ENCODE data around the gene HECTD3.
A peak's percentile ranks its signal among the peaks of the same experiment; 100 is the strongest.

The HECTD3 gene

DNA sequence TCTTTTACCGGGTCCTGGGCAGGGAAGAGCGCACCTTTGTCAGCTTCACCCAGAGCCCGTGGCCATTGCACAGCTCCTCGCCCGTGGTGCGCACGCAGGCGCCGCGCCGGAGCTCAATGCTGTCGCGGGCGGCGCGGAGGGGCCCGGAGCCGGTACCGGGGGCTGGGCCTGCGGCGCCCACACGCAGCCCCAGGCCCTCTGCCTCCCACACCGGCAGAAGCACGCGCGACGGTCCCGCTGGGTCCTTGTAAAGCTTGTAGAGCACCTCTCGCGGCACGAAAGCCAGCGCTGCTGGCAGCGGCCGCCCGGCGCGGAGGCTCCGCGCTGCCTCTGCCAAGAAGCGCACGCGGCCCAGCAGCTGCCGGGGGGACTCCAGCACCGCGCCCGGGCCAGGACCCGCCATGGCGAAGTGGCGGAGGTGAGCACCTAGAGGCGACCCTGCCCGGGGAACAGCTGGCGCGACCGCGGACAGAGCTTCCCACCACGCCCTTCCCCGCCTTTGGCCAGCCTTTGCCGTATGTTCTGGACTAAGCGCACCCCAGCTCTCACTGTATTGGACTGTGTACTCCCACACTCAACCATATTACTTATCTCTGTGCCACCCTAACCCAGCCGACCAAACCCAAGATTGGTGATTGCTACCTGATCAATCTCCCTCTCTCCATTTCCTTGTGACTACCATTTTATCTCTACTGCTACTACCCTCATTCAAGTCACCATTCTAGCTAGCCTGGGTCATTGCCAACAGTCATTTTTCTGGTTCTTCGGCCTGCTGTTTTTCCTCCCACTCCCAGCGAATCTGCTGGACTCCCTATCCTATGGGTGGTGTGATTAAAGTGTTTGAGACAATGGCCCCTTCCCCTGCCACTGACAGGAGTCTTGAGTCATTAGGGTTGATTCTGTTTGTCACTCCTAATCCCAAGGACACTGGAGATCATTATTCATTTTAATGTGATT, at the start of gene HECTD3:
Gene HECTD3 (minus strand): TSS at position 470 of the 957 bp plus-strand sequence. CDS start 67 bp downstream, at position 403.
- DNase-seq (ENCODE audit: low read depth in 4 of 4, low spot score in 1 of 4), result peak in 3 of 4 experiments; percentile 45 to 67 (median 48)

DNA sequence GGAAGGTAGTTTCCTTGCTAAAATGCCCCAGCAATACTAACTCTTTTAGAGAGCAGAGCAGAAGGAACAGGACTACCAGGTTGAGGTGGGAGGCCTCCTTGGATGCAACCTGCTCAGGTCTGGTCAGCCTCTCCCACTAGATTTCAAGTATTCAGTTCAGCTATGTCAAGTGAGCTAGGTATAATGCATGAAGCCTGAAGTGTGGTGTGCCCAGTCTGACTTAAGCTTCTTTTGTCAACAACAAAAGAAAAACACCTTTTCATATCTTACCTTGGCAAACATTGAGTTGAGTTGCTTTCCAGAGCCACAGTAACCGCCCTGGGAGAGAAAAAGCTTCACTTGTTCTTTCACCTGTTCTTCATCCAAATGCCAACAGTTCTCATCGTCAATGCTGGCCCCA, 48.7 kb upstream of the HECTD3 start:
- DNase-seq (ENCODE audit: low read depth in 4 of 4, low spot score in 1 of 4), result no peak

DNA sequence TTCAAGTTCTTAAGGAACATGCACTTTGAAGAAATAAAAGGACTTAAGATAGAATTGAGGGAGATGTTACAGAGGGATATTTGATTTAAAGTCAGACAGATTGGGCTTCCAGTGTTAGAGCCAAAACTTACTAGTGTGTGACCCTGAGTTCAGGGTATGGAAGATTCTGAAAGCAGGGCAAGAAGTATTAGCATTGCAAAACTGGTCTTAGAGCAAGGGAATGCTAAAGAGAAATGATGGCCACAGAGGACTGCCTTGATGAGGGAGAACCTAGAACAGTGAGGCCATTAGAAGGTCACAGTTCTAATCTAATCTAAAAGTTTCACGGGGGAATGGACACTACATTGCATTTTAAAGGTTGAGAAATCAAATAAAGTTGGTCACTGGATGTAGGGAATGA, 46.4 kb upstream of the HECTD3 start:
- DNase-seq (ENCODE audit: low read depth in 4 of 4, low spot score in 1 of 4), result no peak

DNA sequence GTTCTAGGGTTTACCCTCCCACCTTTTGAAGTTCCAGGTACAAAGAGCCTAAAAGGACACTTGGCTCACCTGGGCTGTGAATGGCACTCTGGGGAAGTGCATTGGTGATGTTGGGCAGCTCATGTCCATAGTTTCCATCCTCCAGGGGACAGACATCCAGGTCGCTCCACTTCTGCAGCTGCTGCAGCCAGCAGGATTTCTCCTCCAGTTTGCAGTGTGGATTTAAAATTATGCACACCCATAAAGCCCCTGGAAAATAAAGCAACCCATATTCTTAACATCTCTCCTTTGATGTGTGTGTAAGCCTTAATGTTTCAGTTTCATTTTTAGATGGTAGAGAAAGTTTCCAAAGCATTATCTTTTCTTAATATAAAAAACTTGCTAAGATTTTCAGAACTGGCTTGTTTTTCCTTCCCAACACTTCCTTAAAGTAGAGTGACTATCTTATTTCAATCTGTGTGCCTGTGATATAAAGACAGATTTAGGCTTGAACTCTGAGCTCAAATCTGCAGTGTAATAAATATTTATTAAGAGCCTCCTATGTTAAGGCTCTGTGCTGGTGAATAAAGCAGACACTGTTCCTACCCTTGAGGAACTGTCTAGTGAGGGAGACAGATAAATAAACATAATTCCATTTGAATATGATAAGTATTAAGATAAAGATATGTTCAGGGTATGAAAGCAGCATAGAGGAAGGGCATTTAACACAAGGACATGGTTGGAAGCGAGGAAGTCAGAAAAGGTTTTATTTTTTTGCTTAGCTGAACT, 40.1 kb upstream of the HECTD3 start:
- no peak for DNase-seq (ENCODE audit: low read depth in 4 of 4, low spot score in 1 of 4)

DNA sequence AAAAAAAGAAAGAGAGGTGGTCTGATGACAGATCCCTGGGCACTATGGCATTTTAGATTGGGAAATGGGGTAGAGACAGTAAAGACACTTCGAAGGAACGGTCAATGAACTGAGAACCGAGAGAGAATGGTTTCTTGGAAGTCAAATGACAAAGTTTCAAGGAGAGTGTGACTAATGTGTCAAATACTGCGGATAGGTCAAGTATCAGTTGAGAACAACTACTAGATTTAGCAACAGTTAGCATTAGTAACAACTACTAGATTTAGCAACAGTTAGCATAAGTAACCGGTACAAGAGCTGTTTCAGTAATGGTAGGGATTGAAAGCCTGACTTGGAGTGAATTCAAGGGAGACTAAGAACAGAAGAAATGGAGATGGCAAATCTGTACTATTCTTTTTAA, 35.9 kb upstream of the HECTD3 start:
- DNase-seq (ENCODE audit: low read depth in 4 of 4, low spot score in 1 of 4), result no peak

DNA sequence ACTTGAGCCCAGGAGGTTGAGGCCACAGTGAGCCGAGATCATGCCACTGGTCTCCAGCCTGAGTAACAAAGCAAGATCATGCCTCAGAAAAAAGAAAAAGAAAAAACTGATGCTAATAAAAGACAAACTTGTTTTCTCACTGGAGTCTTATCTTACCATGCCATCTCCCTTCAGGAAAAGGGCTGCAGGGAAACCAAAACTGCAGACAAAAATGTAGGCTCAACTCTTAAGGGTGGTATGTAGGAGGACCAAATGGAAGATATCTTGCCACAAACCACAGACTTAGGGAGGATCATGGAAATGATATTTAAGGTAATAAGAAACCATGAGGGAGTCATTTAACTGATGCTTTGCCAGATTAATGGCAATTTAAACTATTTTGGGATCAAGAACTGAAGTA, 33.8 kb upstream of the HECTD3 start:
- no peak for DNase-seq (ENCODE audit: low read depth in 4 of 4, low spot score in 1 of 4)

DNA sequence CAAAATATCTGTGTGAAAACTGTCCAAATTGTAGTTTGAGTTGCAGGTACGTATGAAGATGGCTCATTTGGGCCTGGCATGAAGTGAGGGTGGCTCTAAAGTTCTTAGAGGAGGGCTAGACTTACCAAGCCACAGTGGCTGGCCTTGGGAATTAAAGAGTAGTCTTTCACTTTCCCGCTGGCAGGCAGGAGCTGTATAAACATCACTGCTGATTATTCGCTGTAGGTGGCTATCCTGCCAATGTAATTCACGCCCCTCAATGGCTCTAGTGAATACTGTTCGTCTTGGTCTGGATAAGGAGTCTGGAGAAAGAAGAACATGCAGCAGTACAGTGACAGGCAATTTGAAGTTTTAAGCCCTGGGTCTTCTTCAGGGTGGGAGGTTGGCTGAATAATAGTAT, 32.0 kb upstream of the HECTD3 start:
- DNase-seq (ENCODE audit: low read depth in 4 of 4, low spot score in 1 of 4), result no peak

DNA sequence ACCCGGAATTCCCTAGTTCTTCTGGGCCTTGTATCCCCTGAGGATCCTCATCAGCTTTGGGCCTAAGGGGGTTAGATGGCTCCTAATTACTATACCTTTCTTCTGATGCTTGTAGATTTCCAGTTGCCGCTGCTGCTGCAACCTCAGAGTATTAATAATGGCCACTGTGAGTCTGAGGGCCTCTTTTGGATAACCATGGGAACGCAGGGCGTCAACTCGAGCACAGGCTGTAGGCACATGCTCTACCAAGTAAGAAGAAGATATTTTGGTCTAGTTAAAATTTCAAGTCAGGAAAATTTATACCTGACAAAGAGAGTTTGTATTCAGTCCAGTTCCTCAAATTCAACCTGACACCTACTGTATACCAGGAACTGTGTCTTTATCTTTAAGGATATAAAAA, 29.2 kb upstream of the HECTD3 start:
- DNase-seq (ENCODE audit: low read depth in 4 of 4, low spot score in 1 of 4), result no peak

DNA sequence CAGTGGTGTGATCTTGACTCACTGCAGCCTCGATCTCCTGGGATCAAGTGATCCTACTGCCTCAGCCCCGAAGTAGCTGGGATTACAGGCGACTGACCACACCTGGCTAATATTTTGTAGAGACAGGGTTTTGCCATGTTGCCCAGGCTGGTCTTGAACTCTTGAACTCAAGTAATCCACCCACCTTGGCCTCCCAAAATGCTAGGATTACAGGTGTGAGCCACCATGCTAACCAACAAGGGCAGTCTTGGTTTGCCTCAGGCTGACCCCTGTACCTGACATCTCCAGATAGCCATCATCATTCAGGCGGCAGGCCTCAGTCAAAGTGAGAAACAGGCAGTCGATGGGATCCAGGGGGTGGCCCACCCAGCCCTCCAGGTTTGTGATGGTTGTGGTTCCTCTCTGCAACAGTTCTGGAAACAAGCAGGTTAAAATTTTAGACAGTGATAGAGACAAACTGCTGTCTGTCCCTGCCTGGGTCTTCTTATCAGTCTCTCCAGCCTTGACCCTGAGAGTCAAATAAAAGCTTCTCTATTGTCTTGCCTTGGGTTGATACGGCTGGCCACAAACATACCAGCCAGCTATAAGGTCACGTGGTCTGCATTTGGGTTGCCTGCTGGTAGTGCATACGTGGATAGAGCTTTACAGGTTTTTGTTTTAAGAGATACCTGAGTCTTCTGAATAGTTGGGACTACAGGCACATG, 27.7 kb upstream of the HECTD3 start:
- no peak for DNase-seq (ENCODE audit: low read depth in 4 of 4, low spot score in 1 of 4)

DNA sequence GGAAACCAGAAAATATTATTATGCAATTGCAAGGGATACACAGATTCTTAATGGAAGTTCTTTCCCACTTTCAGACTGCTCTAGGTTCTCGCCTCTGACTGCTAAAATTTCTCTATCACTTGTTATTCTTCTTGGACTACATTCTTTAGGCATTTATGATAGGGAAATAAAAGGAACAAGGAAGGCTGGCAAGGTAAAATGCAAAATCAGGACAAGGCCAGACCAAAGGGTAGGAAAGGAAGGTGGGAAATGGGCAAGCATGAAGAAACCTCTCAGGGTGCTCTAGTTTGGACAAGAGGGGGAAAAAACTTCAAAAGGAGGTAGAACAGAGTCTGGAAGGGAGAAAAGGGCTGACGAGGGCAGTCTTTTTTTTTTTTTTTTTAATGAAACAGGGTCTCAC, 27.1 kb upstream of the HECTD3 start:
- DNase-seq (ENCODE audit: low read depth in 4 of 4, low spot score in 1 of 4), result no peak

DNA sequence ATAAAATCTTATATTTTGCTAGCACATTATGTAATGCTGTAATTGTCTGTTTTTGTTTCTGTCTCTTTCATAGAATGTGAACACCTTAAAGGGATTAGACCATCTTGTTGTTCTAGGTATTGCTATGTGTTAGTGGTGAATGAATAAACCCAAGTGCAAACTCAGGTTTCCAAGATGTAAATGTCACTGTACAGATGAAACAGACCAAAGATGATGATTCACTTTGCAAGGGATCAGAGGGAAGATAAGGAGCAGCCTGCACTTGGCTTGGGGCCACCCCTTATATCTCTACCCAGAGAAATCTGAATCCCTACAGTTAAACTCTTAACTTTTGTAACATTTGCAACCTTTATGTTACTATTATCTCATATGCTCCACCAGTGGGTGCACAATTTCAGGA, 26.3 kb upstream of the HECTD3 start:
- no peak for DNase-seq (ENCODE audit: low read depth in 4 of 4, low spot score in 1 of 4)

DNA sequence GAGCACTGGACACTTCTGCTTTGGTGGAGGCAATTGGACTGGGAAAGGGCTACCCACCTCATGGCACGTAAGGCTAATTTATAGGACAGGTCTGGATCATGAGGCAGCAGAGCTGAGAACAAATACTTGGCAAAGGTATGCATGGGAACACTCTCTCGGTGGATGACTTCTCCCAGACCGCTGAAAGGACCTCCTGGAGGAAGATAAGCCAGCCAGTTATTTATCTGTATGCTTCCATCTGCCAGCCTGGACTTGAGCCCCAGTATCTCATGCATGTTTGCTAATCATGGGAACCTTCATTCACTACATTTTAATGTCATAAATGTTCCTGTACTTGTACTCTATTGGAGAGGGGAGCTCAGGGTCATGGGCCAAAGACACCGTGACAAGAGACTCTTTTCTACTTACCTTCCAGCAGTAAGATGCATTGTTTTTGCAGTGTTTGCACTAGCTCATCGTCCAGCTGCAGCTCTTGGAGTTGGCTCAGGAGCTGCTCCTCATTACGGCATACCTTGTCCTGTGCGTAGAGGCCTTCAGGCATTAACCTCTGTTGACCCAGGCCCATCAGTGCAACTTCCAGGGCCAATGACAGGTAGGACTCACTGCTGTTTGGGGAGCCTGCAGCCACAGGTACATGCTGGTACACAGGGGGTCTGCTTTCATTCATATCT, 24.6 kb upstream of the HECTD3 start:
- no peak for DNase-seq (ENCODE audit: low read depth in 4 of 4, low spot score in 1 of 4)

DNA sequence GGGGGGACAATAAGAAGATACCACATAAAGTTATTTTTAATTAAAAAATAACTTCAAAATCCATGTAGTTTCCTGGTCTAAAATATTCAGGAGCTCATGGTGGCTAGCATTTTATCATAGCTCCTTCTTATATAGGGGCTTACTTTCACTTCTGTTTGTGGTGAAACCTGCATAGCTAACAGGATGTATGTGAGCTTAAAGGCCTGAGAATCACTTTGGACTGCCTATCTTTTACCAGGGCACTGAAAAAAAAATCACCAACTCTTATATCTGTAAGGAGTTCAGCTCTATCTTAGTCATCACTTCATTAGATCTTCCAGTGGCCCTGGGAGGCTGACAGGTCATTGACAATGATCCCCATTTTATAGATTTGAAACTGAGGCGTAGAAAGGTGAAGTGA, 22.2 kb upstream of the HECTD3 start:
- no peak for DNase-seq (ENCODE audit: low read depth in 4 of 4, low spot score in 1 of 4)

DNA sequence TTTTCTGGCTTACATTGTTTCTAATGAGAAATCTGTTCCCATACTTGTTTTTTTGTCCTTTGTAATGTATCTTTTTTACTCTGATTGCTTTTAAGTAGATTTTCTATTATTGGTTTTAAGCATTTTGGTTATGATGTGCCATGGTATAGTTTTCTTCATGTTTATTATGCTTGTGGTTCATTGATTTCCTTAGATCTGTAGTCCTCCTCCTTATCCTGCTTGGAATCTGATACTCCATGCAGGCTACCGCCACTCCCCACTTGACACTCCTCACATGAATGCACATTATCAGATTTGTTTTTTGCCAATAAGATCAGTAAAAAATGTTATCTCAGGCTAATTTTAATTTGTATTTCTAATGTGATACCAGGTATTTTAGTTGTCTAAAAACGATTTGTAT, 21.7 kb upstream of the HECTD3 start:
- DNase-seq (ENCODE audit: low read depth in 4 of 4, low spot score in 1 of 4), result no peak

DNA sequence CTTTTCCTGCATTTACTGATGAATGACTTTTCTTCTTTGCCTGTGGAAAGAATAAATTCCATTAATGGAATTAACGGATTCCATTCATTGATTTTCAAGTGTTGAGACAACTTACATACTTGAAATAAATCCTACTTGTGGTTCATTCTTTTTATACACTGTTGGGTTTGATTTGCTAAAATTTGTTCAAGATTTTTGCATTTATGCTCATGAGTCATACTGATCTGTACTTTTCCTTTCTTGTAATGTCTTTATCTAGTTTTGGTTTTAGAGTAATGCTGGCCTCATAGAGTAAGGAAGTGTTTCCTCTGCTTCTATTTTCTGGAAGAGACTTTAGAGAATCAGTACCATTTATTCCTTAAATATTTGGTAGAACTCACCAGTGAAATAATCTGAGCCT, 15.3 kb upstream of the HECTD3 start:
- DNase-seq (ENCODE audit: low read depth in 4 of 4, low spot score in 1 of 4), result no peak

DNA sequence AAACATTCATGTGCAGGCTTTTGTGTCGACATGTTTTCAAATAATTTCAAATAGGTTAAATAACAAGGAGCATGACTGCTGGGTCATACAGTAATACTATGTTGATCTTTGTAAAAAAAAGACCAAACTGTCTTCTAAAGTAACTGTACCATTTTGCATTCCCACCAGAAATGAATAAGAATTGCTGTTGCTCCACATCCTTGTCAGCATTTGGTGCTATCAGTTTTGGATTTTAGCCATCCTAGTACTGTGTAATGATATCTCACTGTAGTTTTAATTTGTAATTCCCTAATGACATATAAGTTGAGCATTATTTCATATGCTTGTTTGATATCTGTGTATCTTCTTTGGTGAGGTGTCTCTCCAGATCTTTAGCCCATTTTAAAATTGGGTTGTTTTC, 12.5 kb upstream of the HECTD3 start:
- DNase-seq (ENCODE audit: low read depth in 4 of 4, low spot score in 1 of 4), result no peak

DNA sequence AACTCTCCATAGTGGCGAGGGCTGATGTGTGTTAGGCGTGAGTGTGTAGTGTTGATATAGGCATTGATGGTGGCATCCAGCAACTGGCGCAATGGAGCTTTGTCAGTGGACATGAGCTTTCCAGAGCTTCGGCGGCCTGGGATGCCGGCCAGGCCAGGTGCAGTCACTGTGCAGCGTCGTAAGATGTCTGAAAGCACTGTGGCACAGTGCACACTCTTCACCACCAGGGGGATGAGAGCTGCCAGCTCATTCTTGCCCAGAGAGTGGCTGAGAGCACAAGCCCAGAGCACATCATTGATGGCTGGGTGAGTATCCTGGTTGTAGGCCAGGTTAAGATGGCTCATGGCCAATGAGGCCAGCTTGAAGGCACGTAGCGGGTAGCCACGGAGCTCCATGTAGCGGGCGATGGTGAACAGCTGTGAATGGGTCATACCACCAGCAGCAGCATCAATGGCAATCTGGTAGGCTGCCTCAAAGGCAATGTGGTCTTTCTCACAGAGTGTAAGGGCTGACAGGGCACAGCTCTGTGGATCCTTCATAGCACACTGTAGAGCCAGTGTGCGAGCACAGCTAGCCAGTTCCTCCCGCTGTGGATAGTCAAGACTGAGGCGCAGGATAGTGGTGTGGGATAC, 7.6 kb upstream of the HECTD3 start:
- peak in 2 of 4 experiments; percentile 39 to 44 for DNase-seq (ENCODE audit: low read depth in 4 of 4, low spot score in 1 of 4)

DNA sequence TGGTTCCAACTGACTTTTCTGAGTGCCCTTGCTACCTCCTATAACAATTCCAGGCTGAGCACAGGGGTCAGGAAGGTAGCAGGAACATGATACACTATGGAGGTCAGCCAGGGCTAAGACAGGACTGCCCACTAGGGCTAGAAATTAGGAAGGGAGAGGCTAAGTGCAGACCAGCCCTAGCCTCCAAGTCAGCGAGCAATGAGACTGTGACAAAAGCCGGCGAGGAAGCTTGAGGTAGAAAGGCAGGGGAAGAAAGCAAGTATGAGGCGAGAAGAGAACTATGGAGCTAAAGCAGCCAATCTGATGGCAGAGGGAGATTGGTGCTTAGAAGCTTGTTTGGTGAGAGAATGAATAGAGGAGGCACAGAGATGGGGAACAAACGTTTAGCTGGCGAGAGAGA, 5.6 kb upstream of the HECTD3 start:
- no peak for DNase-seq (ENCODE audit: low read depth in 4 of 4, low spot score in 1 of 4)

DNA sequence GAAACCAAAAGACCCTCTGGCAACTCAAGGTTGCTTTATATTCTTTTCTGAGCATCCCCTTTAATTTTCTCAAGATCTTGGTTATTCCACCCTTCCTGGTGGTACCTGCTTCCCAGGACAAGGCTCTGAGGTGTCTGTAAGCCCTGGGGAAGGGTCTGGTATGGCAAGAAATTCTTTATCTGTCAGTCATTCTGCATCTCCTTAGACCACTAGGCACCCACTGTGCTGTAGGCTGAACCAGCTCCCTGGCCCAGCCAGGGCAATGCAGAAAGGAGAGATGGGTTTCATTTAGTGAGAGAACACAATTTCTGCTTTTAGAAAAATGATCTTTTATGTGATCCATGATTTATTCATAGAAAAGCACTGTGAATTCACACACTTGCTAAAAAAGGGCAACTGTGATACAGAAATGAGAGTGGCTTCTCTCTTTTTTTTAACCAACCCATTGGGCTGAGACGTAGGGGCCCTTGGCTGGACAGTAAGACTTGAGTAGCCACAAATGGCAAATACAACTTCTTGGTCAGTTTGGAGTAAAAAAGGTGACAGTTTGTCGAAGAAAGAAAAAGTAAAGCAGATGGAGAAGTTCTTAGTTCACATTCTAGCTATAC, 5.1 kb upstream of the HECTD3 start:
- DNase-seq (ENCODE audit: low read depth in 4 of 4, low spot score in 1 of 4), result no peak

DNA sequence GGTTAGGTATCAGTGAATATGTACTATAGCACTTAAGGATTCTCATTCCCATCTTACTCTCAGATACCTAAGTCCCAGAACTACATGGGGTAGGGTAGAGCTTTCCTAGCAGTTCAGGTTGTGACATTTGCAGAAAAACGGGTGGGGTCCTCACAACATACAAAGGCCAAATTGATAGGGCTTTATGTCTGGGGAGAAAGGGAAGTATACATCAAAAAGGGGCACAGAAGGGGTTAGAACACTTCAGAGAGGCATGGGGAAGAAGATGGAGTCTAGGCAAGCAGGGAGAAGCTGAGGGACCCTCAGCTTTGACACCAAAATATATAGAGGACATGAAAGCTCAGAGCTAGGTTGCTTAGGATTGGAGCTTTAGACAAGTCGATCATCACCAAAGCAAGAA, 4.6 kb upstream of the HECTD3 start:
- no peak for DNase-seq (ENCODE audit: low read depth in 4 of 4, low spot score in 1 of 4)

Measured in stimulated activated CD4-positive, alpha-beta T cell treated with anti-CD3 and anti-CD28 coated beads, Interleukin-1b, Interleukin-23, amount 100 ng/mL, for 24 hours (primary cell).